Ovary (tissue), 9 donors: Measurements from ENCODE around the gene SETDB1. TPM values are rescaled to one million over a fixed set of nuclear protein-coding genes. Genes with fewer than 3 reads are reported as not detected.

ENCODE experiments used
- DNase-seq, 5 donors: peaks; one replicate each; pipeline ENCODE4 v3.0.0-alpha.2; 2019 to 2020
- H3K27ac ChIP-seq, 2 donors: fragments of 200-600 bp; one replicate each; pipeline versions ENCODE4 v1.5.1 to v1.8.0; 2019 to 2022
- H3K27me3 ChIP-seq: fragments of 200-600 bp; one replicate; pipeline ENCODE4 v1.8.0; 2022
- H3K36me3 ChIP-seq: fragments of 200-600 bp; sonication (generic); one replicate; pipeline ENCODE4 v1.5.1; 2019
- H3K4me1 ChIP-seq: one replicate; pipeline ENCODE4 v1.8.1; 2013; ENCODE audit warnings: mild to moderate bottlenecking, moderate library complexity; ENCODE audit not compliant: insufficient read depth
- H3K4me3 ChIP-seq: fragments of 200-600 bp; sonication (generic); one replicate; pipeline ENCODE4 v1.5.1; 2017
- H3K9me3 ChIP-seq, 2 donors: fragments of 200-600 bp in 1 of 2; sonication (generic) in 1 of 2; one replicate each; pipeline versions ENCODE4 v1.5.1 to v1.8.1; 2013 to 2019; ENCODE audit warnings: mild to moderate bottlenecking in 1 of 2, moderate library complexity in 1 of 2
- CTCF ChIP-seq, 3 donors: fragments of 450-650 bp in 2 of 3; fragments of 200-600 bp in 1 of 3; IDR thresholded peaks; one replicate each; pipeline versions ENCODE4 v1.5.1 to v1.8.0; 2016 to 2022; ENCODE audit warnings: antibody characterized with exemption in 3 of 3, mild to moderate bottlenecking in 1 of 3
- EP300 ChIP-seq: sonication (generic); formaldehyde crosslinking; IDR thresholded peaks from one replicate; pipeline ENCODE4 v1.6.1; 2017; ENCODE audit warnings: antibody characterized with exemption
- POLR2A ChIP-seq: fragments of 450-650 bp; IDR thresholded peaks from one replicate; pipeline ENCODE4 v1.6.1; 2017; ENCODE audit warnings: antibody characterized with exemption, mild to moderate bottlenecking, moderate library complexity
- WGBS, 3 donors: extraction: QIAGEN DNeasy Blood & Tissue Kit in 1 of 3; methylation state at CpG; one replicate each; pipeline versions ENCODE4 v1.1.5 to v1.1.7; 2013 to 2017; 5-methylcytosine and 5-hydroxymethylcytosine counted together
- intact Hi-C, 4 donors: fragments of 100-400 bp; cut with DNase I; formaldehyde crosslinking; loops; one replicate each; pipeline versions ENCODE4 v1.11.0 to v1.15.1; 2022 to 2023
- polyA plus RNA-seq, 2 donors: library from polyadenylated mRNA; stranded (reverse); fragments of 200-250 nt in 1 of 2; fragments of 350-450 nt in 1 of 2; fragmentation: Illumina TruSeq in 1 of 2; extraction: RNeasy Lipid Tissue Mini Kit (QIAGEN cat#74804) in 1 of 2; gene quantifications; one replicate each; pipeline ENCODE4 v1.2.3, GENCODE V29; 2013 to 2014
- total RNA-seq, 7 donors: library from RNA; depleted of rRNA in 2 of 7; stranded (reverse); fragments of >200 nt in 2 of 7; fragmentation: NEBNext Ultra II Directional in 3 of 7; extraction: Animal tissue kit (Norgen Biotek cat#: 25700) in 3 of 7; gene quantifications; one replicate each; pipeline versions ENCODE4 v1.1.0 to v1.2.4, GENCODE V29; 2016 to 2023
- donor health status: DM: no; HTN: no; CAD: no; lungs with moderate emphysema.
- donor health status: DM: no; HTN: no; CAD: no.
- donor health status: Bipolar disorder and iron deficiency.
- donor health status: DM: yes; HTN: yes; CAD: no.
- donor health status: DM: no; HTN: no; CAD: no.
- donor health status: DM: yes; HTN: yes; CAD: no.

Gene SETDB1
- total and polyA plus RNA-seq, 9 donors, result 21.9 to 49.4 (median 40.9) TPM

GRCh38 chr1:150909585-150910180 lies 16.5 kb upstream of the SETDB1 start:
- no peaks in the 10 kb centered on the region for H3K27me3 ChIP-seq
- H3K27ac ChIP-seq, result no peak overlapping the region
- DNase-seq, result no peak
- TF ChIP-seq POLR2A (no peak), CTCF (IDR thresholded peaks at IDR 0.05) (no peak), EP300 (no peak)
- intact Hi-C loops, result no loop called here
- H3K4me3 ChIP-seq, result no peak overlapping the region
- no peaks in the 10 kb centered on the region for H3K4me1 ChIP-seq
- 83 to 95% (median 93%) methylated on average over 4 of the region's 4 CpGs for WGBS, 3 donors
- H3K9me3 ChIP-seq, result no peaks in the 10 kb centered on the region
- H3K36me3 ChIP-seq, result no peaks in the 10 kb centered on the region

- H3K4me3 ChIP-seq, result no peak overlapping the region
- intact Hi-C loops, result no loop called here
- H3K9me3 ChIP-seq, result no peaks in the 10 kb centered on the region
- no peaks in the 10 kb centered on the region for H3K4me1 ChIP-seq
- TF ChIP-seq POLR2A (no peak), CTCF (IDR thresholded peaks at IDR 0.05) (no peak), EP300 (no peak)
- H3K27me3 ChIP-seq, result no peaks in the 10 kb centered on the region
- no peak for DNase-seq
- no peaks in the 10 kb centered on the region for H3K36me3 ChIP-seq
- no peak overlapping the region for H3K27ac ChIP-seq
Measured at GRCh38 chr1:150912623-150913022, 13.5 kb upstream of the SETDB1 start.

- TF ChIP-seq POLR2A (no peak), EP300 (no peak), CTCF (IDR thresholded peaks at IDR 0.05) (no peak)
- no peak overlapping the region for H3K27ac ChIP-seq
- H3K4me3 ChIP-seq, result no peak overlapping the region
- no peaks in the 10 kb centered on the region for H3K9me3 ChIP-seq
- WGBS, 3 donors, result 83 to 89% (median 86%) methylated on average over 7 of the region's 7 CpGs
- intact Hi-C loops, result no loop called here
- H3K27me3 ChIP-seq, result no peaks in the 10 kb centered on the region
- DNase-seq, result no peak
- no peaks in the 10 kb centered on the region for H3K36me3 ChIP-seq
- H3K4me1 ChIP-seq, result no peaks in the 10 kb centered on the region
Measured at GRCh38 chr1:150917387-150917786, 8.8 kb upstream of the SETDB1 start.

- peak; percentile 46 to 83 (median 60) for DNase-seq
- no peaks in the 10 kb centered on the region for H3K9me3 ChIP-seq
- H3K4me3 ChIP-seq, result no peak overlapping the region
- no peaks in the 10 kb centered on the region for H3K27me3 ChIP-seq
- intact Hi-C loops, result loop anchor here in 1 of 4 donors (10.0 kb wide), 1 partner anchor 52 kb away; the partner anchor contains the start of gene CERS2
- H3K36me3 ChIP-seq, result no peaks in the 10 kb centered on the region
- peak in 2 of 3 donors; percentile 55 to 56 for TF ChIP-seq CTCF (IDR thresholded peaks at IDR 0.05)
- TF ChIP-seq EP300, result no peak
- H3K4me1 ChIP-seq, result no peaks in the 10 kb centered on the region
- 42 to 47% (median 42%) methylated on average over 2 of the region's 2 CpGs for WGBS, 3 donors
- H3K27ac ChIP-seq, result no peak overlapping the region
Measured at GRCh38 chr1:150922519-150922975, 3.6 kb upstream of the SETDB1 start.
